Activated naive CD4-positive, alpha-beta T cell treated with anti-CD3 and anti-CD28 coated beads, Interleukin-2, amount 50 U/mL, for 72 hours (primary cell): Measurements from ENCODE around the gene RCL1. TPM values are rescaled to one million over a fixed set of nuclear protein-coding genes. Genes with fewer than 3 reads are reported as not detected.
A peak's percentile ranks its signal among the peaks of the same experiment; 100 is the strongest.

Experiments used
- ATAC-seq, 2 donors: fragments of 150-1000 bp; cut with Tn5 transposase; 2 replicates each; pipeline ENCODE4 v1.10.0; 2021; ENCODE audit warnings: mild to moderate bottlenecking in 2 of 2, moderate library complexity in 2 of 2
- DNase-seq, 2 donors: peaks; one replicate each; pipeline ENCODE4 v3.0.0; 2021 to 2022; ENCODE audit warnings: low spot score in 2 of 2
- H3K27ac Mint-ChIP-seq, 2 donors: one replicate each; pipeline ENCODE4 v1.8.0; 2022; ENCODE audit warnings: mild to moderate bottlenecking in 2 of 2, mixed read lengths in 2 of 2
- H3K36me3 Mint-ChIP-seq, 2 donors: one replicate each; pipeline ENCODE4 v1.8.0; 2022; ENCODE audit warnings: mixed read lengths in 2 of 2
- H3K9me3 Mint-ChIP-seq, 2 donors: one replicate each; pipeline ENCODE4 v1.8.0; 2022; ENCODE audit warnings: mixed read lengths in 2 of 2
- total RNA-seq, 2 donors: library from RNA; stranded (reverse); gene quantifications; one replicate each; pipeline ENCODE4 v1.2.3, GENCODE V29; 2022

Gene RCL1
- total RNA-seq, 2 donors from 2014 or later: 18.2 to 32.0 TPM

DNA sequence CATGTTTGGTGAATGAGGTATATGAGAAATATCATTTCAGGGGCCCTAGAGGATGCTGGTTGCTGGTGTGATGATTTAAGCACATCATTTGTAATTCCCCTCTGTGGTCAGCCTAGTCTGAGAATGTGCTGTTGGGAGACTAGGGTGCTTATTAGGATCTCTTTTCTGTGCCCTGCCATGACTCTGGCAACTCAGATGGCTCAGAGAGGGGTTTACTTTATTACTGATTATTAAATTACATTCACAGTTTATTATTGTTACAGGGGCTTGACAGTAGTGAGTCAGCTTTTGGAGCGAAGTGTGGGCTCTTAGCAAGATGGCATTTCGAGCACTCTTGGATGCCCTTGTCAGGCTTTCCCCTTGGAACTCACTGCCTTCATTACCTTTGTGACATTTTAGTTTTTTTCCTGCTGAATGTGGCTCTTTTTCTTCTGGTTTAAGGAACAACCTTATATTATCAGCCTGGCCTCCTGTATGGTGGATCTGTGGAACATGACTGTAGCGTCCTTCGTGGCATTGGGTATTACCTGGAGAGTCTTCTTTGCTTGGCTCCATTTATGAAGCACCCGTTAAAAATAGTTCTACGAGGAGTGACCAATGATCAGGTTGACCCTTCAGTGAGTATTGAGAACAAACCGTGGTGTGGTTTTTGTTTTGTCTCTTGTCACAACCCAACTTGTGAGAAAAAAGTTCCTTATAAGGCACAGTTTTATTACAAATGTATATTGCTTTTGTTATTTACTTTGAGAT is 33.8 kb downstream of the RCL1 start:
- Mint-ChIP-seq H3K36me3 (peaks cover 15 to 19% of the 10 kb centered on the region in 2 donors), H3K27ac (no peak overlapping the region), H3K9me3 (no peaks in the 10 kb centered on the region)
- ATAC-seq (no peak), DNase-seq (no peak)

DNA sequence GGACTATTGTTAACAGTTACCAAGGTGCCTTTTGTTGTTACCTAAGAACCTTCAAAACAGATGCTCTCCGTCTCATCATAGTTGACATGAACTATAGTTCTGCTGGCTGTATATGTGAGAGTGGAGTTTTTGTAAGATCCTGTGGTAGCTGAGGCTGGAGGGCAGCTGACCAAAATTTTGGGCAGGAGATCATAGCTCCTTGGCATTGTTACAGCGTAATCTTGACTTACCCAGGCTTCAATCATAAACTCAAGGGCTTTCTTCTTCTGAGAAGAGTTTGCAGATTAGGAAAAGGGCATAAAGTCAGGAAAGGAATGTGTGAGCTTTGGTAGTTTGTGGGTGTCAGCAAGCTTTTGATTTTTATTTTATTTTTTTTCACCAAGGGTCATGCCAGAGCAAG is 34.5 kb downstream of the RCL1 start:
- H3K36me3 Mint-ChIP-seq: peaks cover 15 to 19% of the 10 kb centered on the region in 2 donors
- H3K27ac Mint-ChIP-seq: no peak overlapping the region
- no peaks in the 10 kb centered on the region for H3K9me3 Mint-ChIP-seq
- DNase-seq (no peak), ATAC-seq (no peak)

DNA sequence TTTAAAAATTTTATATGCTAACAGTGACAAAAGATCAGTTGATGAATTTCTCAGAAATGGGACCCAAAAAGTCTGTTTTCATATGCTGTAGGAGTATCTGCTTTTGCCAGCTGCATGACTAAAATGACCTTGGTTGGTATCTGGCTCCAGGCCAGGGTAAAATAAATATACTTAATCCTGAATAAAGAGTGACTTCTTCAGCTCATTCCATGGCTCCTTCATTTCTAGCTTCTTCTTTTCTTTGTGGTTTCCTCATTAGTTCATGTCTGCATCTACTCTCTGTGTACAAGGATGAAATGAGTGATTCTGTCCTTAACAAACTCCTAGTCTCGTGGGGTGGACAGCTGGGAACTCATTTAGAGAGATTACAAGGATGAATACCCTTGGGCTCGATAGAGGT is 36.0 kb downstream of the RCL1 start:
- H3K9me3 Mint-ChIP-seq: no peaks in the 10 kb centered on the region
- ATAC-seq (no peak), DNase-seq (no peak)
- H3K27ac Mint-ChIP-seq: no peak overlapping the region
- H3K36me3 Mint-ChIP-seq: peaks cover 19 to 30% of the 10 kb centered on the region in 2 donors

DNA sequence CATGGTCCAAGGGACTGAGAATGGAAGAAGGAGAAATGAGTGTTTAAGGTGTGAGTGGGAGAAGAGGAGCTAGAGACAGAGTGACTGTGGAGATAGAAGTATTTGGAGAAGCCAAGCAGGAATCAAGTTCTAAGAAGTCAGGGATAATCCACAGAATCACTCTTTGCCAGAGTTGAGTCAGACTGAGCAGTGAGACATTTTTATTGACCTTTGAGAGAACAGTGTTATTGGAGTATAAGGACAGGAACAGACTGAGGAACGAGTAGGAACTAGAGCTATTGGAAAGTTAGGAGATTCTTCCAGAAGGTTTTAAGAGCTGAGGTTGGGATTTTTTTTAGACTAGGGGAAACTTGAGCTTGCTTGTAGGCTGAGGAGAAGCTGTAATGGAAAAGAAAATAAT is 37.2 kb downstream of the RCL1 start:
- DNase-seq (no peak), ATAC-seq (peak in 1 of 2 donors; percentile 9)
- Mint-ChIP-seq H3K9me3 (no peaks in the 10 kb centered on the region), H3K27ac (no peak overlapping the region), H3K36me3 (peaks cover 24 to 34% of the 10 kb centered on the region in 2 donors)

DNA sequence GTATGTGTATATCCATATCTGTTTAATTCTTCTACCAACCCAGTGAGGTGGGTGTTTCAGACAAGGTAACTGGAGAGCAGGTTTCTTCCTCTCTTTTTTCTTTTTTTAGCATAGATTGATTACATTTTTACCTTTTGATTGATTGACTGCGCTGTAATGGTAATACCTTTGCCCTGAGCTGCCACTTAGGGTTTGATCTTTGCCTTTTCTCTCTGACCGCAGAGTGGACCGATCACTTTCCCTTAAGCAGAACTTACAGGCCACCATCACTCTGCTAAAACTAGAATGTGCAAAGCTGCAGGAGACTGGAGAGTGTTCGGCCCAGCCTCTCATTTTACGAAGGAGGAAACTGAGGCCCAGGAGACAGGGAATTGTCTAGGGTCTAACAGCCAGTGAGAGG is 38.0 kb downstream of the RCL1 start:
- ATAC-seq (no peak), DNase-seq (no peak)
- Mint-ChIP-seq H3K27ac (no peak overlapping the region), H3K36me3 (peaks cover 28 to 41% of the 10 kb centered on the region in 2 donors), H3K9me3 (no peaks in the 10 kb centered on the region)

DNA sequence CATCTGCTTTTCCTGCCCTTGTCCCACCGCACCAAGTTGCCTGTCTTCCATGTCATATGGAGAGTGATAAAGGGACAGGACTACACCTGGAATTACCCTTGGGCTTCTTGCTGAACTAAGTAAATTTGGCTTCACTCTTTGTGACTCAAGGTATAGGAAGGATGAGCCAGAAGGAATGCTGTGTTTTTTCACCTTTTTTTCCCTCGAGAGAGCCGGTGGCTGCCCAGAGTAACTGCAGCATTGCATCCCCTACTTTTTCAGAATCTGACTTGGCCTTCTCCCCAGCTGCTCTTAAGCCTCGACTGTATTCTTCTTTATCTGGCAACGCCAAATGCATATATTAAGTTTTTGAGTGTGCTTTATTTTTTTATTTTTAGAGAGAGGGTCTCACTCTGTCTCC is 38.4 kb downstream of the RCL1 start:
- no peak for ATAC-seq
- H3K36me3 Mint-ChIP-seq: peaks cover 30 to 45% of the 10 kb centered on the region in 2 donors
- no peak overlapping the region for H3K27ac Mint-ChIP-seq
- H3K9me3 Mint-ChIP-seq: no peaks in the 10 kb centered on the region
- DNase-seq: no peak

DNA sequence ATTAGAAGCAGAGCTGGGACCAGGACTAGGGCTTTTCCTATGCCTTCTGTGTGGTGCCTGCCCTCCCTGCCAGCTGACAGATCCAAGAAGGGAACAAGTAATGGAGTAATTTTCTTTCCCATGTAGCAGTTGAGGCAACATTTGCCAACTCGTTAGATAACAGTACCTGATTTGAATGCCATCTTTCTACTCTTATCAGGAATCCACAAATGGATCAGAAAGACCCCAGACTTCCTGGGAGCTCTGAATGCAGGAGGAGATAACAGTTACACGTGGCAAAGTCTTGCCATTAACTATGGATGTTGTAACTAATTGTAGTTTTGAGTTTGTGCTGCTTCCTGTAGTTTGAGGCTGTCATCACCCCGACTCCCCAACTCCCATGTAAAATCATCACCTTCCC is 39.2 kb downstream of the RCL1 start:
- no peak for ATAC-seq
- DNase-seq: no peak
- Mint-ChIP-seq H3K36me3 (peaks cover 33 to 47% of the 10 kb centered on the region in 2 donors), H3K27ac (peak overlapping the region; percentile 13 to 66), H3K9me3 (no peaks in the 10 kb centered on the region)

DNA sequence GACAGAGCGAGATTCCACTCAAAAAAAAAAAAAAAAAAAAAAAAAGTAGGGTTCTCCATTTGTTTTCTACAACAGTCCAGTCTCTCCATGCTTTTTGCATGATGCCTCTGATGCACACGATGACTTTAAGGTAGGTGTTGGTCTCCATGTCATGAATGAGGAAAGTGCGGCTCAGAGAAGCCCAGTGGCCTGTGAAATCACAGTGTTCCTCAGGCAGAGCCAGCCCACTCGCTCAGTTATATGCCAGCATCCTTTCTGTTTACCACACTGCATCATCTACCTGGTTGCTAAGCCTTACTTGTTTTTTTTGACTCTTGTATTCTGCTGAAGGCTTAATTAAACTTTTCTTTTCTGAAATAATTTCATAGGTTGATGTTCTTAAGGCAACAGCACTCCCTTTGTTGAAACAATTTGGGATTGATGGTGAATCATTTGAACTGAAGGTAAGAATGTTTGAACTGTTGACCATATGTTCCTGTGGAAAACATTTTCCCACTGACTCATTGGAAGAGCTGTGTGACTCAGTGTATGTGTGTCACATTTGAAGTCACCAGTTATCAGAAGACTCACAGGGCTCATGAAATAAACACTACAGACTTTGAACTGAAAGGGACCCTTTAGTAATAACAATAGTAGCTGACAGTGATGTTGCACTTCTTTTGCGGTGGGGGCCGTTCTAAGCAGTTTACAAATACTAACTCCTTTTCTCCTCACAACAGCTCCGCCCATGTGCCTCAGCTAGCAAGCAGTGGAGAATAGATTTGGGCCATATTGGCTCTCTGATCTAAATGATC is 40.2 kb downstream of the RCL1 start:
- ATAC-seq (peak; percentile 94 to 97), DNase-seq (peak in 1 of 2 donors; percentile 62)
- Mint-ChIP-seq H3K36me3 (peaks cover 25 to 40% of the 10 kb centered on the region in 2 donors), H3K27ac (peak overlapping the region; percentile 13 to 95), H3K9me3 (no peaks in the 10 kb centered on the region)

DNA sequence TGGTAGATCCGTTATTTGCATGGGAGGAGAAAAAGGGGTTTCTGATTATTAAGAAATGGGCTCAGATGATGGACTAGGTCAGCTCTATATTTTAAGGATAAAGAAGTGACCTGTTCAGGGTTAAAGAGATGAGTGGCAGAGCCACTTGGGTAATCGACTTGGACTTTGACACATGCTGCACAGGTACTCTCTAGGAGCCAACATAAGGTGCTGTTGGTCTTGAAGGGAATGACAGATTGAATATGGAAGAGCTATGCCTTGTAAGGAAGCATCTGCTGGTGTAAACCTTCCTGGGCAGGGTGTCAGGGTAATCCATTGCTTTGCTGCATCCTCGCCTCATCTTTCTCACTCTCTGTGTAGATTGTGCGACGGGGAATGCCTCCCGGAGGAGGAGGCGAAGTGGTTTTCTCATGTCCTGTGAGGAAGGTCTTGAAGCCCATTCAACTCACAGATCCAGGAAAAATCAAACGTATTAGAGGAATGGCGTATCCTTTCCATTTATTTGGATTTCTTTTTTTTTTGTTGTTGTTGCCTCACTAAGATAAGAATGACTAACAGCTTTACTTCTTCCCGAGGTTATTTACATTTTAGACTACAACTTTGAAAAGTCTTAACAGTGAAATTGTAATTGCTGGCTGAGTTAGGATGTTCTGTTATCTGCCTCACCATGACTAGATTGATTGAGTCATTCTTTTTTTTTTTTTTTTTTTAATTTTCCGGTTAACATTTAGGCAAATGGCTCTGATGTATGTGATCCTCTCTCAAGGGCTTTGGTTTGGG is 41.2 kb downstream of the RCL1 start:
- Mint-ChIP-seq H3K9me3 (no peaks in the 10 kb centered on the region), H3K27ac (peak overlapping the region; percentile 13 to 95), H3K36me3 (peaks cover 25 to 42% of the 10 kb centered on the region in 2 donors)
- no peak for DNase-seq
- no peak for ATAC-seq

DNA sequence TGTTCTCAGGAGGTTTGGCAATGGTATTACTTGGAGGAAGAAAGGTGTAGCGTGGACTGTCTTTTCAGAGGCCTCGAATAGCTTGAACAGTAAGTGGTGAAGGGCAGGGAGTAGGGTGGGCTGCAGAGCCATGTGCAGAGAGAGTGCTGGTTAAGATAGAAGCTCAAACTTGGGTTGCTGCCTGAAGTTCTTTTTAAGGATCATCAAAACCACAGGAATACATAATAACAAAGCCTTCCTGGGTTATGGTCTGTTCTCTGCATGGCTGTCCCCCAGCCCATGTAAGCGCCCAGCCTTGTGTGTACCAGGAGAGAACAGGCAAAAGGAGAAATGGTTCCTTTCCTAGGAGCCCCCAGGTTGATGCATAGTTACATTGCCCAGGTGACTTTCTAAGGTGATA is 43.9 kb downstream of the RCL1 start:
- ATAC-seq: no peak
- H3K36me3 Mint-ChIP-seq: peaks cover 25 to 46% of the 10 kb centered on the region in 2 donors
- no peaks in the 10 kb centered on the region for H3K9me3 Mint-ChIP-seq
- DNase-seq: no peak
- peak overlapping the region in 1 of 2 donors; percentile 6 for H3K27ac Mint-ChIP-seq

DNA sequence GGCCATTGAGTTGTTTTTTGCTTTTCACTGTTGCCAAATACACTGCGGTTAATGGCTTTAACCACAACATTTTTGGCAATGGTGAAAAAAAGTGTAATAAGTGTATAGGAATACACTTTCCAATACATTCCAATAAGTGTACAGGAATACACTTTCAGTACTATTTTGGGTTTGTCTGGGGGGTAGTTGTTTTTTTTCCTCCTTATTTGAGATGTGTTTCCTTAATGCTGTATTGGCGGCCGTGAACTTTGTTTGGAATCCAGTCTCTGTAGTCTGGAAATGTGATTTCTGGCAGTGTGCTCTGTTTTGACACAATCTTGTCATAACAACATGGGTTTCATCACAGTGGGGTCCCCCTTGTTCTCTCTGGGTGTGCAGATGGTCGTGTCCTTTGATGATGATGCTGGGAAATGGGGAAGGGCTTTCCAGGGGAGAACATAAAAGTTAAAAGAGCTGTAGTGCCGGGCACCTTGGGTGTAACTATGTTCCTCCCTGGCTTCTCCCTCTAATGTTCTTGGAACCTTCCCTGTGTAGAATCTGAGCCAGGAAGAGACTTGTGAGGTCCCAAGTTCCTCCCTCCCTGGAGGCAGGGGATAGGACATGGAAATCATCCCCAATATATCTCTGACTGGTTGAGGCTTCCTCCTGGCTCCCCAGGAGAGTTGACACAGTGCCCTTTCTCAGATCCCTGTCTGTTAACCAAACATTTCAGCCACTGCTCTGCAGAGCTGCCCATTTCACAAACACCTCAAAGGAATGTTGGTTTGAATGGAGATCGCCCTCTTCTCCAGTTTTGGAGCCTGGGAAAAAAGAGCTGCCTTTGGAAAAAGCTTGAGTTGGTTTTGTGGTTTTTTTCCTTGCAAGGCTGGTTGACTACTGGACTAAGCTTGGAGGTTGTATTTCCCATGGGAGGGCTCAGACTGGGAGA is 44.8 kb downstream of the RCL1 start:
- no peak for DNase-seq
- H3K36me3 Mint-ChIP-seq: peaks cover 25 to 52% of the 10 kb centered on the region in 2 donors
- ATAC-seq: no peak
- peak overlapping the region in 1 of 2 donors; percentile 0 for H3K27ac Mint-ChIP-seq
- no peaks in the 10 kb centered on the region for H3K9me3 Mint-ChIP-seq

DNA sequence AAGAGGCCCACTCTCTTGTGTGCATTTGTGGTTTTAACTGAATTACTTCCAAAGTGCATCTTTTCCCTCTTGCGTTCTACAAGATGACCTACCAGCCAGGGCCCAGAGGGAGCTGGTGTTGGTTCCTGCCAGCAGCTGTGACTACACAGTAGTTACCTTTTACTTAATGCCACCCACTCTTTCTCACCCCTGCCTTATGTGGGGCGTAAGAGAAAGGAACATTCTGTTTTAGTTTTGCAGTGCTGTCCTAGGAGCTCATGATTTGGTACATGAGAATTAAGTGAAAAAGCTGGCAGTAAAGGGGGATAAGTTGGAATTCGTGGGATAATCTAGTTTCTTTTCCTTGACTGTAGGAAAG is 45.4 kb downstream of the RCL1 start:
- ATAC-seq (peak in 1 of 2 donors; percentile 35), DNase-seq (no peak)
- no peaks in the 10 kb centered on the region for H3K9me3 Mint-ChIP-seq
- H3K36me3 Mint-ChIP-seq: peaks cover 25 to 46% of the 10 kb centered on the region in 2 donors
- H3K27ac Mint-ChIP-seq: peak overlapping the region; percentile 0

DNA sequence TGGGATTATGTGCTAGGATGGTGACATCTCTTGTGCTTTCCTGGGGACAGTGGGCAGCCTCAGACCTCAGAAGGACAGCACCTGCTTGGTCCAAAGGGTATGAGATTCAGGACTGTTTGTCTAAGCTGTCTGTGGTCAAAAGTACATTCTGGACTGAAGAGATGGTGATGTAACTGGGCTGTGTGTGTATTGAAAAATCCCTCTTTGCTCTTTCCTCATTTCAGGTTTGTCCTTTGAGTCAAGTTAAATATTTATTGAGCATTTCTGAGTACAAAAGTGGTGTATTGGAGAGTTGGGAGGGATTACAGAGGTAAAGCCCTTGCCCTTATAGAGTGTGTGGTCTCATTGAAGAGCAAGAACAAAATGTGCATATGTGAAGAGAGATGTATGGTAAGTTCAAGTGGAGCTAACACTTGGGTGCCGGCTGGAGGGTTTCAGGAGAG is 46.7 kb downstream of the RCL1 start:
- ATAC-seq: no peak
- DNase-seq: no peak
- Mint-ChIP-seq H3K9me3 (no peaks in the 10 kb centered on the region), H3K36me3 (peaks cover 24 to 42% of the 10 kb centered on the region in 2 donors), H3K27ac (peak overlapping the region in 1 of 2 donors; percentile 39)

DNA sequence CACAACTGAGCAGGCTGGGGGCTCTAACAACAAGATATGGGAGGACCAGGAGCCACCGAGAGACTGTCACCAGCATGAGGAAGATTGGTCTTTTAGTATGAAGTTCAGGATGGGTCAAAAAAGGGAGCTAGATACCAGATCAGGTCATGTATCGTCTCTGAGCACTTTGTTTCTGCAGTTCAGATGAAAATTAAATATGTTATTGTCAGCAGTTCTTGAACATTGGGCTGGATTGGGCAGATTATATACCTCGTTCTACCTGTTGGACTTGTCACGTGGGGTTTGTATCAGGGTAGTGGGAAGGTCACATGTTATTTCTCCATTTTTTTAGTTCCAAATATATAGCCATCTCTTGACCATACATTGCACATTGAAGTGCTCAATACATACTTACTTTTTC is 47.3 kb downstream of the RCL1 start:
- ATAC-seq: no peak
- Mint-ChIP-seq H3K9me3 (no peaks in the 10 kb centered on the region), H3K36me3 (peaks cover 24 to 42% of the 10 kb centered on the region in 2 donors), H3K27ac (peak overlapping the region in 1 of 2 donors; percentile 39)
- no peak for DNase-seq

DNA sequence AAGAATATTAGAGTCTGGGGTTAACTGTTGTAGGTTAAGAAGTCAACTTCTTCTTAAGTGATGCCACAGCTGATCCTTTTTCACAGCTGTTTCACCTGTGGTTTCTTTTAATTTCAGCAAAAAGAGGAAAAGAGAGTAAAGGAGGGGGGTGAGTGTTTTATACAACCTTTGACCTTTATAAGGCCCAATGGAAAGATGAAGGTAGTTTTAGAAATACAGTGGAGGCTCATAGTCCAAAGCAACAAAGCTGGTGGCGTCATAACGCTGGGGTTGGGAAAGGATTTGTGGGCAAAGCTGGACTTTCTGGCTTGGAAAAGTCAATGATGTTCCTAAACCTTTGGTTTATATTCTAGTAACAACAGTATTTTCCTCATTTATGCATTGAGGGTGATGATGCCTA is 49.5 kb downstream of the RCL1 start:
- H3K9me3 Mint-ChIP-seq: no peaks in the 10 kb centered on the region
- no peak for ATAC-seq
- H3K36me3 Mint-ChIP-seq: peaks cover 16 to 27% of the 10 kb centered on the region in 2 donors
- H3K27ac Mint-ChIP-seq: peak overlapping the region in 1 of 2 donors; percentile 31
- no peak for DNase-seq

DNA sequence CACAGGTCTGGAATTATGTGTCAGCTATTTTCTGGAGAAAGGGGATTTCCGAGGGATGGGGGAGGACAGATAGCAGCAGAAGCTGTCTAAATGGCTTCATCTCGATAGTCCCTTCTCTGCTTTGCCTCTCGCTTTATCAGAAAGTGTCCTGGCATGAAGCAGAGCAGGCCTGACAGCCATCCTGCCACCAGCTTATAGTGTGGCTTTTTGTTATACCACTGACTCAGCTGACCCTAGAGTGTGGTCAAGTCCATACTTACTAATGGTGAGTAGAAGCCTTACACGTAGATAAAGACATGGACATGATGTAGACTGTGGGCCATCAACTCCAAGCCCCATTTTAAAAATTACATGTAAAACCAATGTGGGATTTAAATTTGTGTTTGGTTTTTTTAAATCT is 50.0 kb downstream of the RCL1 start:
- ATAC-seq (peak in 1 of 2 donors; percentile 46), DNase-seq (no peak)
- H3K27ac Mint-ChIP-seq: no peak overlapping the region
- peaks cover 16 to 27% of the 10 kb centered on the region in 2 donors for H3K36me3 Mint-ChIP-seq
- H3K9me3 Mint-ChIP-seq: no peaks in the 10 kb centered on the region
